Neural cell (in vitro differentiated cells): ENCODE data around the gene GABBR2.

Experiments used
- CTCF ChIP-seq: fragments of 450-650 bp; IDR thresholded peaks from 2 replicates; pipeline ENCODE4 v1.5.1; 2014; ENCODE audit warnings: antibody characterized with exemption, mild to moderate bottlenecking, moderate library complexity; ENCODE audit not compliant: poor library complexity, severe bottlenecking
- EP300 ChIP-seq: fragments of 450-650 bp; conservative IDR thresholded peaks from 2 replicates; pipeline ENCODE4 v1.6.1; 2014; ENCODE audit warnings: antibody characterized with exemption, mild to moderate bottlenecking, moderate library complexity; ENCODE audit not compliant: poor library complexity, severe bottlenecking
- EZH2 ChIP-seq: fragments of 200-600, 300-800 bp; shearing (Covaris generic), sonication (generic); IDR thresholded peaks from 2 replicates; pipeline ENCODE4 v1.6.1; 2014; ENCODE audit warnings: antibody characterized with exemption, low read length, borderline replicate concordance, mild to moderate bottlenecking; ENCODE audit not compliant: insufficient read depth, poor library complexity, severe bottlenecking
- POLR2AphosphoS5 ChIP-seq: IDR thresholded peaks from 2 replicates; pipeline ENCODE4 v1.6.1; 2012
- RAD21 ChIP-seq: fragments of 450-650 bp; conservative IDR thresholded peaks from 2 replicates; pipeline ENCODE4 v1.6.1; 2014; ENCODE audit warnings: antibody characterized with exemption, mild to moderate bottlenecking, moderate library complexity
- REST ChIP-seq: IDR thresholded peaks from 2 replicates; pipeline ENCODE4 v1.6.1; 2012; ENCODE audit warnings: borderline replicate concordance

GRCh38 chr9:98369471-98369870 is 339.3 kb downstream of the GABBR2 start:
- TF ChIP-seq CTCF (no peak), EP300 (no peak), EZH2 (no peak), POLR2AphosphoS5 (no peak), RAD21 (no peak), REST (no peak)
